Activated CD4-positive, alpha-beta T cell treated with anti-CD3 and anti-CD28 coated beads, Interleukin-2, amount 50 U/mL, for 16 hours (primary cell): ENCODE measurements around the gene THRAP3.

Experiments used
- DNase-seq: peaks from one replicate; pipeline ENCODE4 v3.0.0-alpha.2; 2020

Gene THRAP3

DNA sequence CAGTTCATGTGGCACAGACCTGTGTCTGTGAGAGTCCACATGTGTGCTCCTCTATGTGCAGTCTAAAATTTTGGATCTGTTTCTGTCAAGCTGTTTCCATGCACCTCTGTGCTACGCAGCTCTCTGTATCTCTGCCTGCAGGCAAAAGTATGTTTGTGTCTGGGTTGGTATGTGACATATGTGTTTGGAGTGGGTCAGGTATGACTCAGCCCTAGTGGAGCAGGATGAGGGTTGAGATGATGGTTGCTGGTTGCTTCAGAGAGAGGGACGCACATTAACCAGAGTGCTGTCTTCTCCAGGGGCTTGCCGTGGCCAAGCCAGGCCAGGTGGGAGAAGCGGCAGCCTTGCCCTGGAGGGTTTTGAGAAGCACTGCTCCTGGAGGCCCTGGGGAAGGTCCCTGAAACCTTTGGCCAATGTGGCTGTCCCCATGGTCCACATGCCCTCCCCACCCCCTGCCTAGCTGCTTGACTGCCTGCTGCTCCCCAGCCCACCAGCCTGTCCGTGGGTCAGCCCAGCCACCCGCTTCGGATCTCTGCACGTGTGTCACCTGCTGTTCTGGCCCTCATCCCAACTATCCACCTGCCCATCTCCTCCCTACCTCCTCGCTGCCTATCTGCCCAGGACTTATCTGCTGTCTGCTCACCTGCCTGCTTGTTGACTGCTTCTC is 103.3 kb downstream of the THRAP3 start:
- DNase-seq: no peak

DNA sequence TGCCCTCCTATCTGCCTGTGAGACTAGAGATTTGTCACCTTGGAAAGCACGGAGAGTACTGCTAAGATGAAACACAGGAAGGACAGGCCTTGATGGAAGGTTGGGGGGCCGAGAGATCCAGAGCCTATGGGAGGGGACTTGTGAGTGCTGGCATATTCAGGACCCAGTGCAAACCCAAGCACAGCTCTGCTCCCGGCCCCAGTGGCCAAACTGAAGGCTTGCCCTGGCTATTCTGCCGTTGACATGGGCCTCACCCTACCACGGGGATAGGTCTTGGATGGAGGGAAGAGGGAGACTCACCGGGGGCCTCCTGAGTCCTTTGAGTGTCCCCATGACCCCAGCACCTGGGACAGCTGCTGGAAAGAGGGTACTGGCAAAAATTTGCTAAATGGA is 103.8 kb downstream of the THRAP3 start:
- no peak for DNase-seq

DNA sequence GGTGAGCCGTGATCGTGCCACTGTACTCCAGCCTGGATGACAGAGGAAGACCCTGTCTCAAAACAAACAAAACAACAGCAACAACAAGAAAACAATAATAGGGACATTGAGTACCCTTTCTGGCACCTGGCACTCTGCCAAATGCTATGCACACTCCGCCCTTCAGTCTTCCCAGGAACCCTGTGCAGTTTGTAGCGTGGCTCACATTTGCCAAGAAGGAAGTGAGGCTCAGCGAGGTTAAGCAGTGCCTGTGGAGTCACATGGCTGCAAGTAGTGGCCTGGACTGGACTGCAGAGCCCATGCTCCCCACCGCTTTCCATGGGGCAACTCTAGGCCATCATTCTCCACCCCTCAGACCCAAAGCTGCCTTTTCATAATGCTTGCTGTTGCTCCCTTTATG is 104.5 kb downstream of the THRAP3 start:
- DNase-seq: no peak

DNA sequence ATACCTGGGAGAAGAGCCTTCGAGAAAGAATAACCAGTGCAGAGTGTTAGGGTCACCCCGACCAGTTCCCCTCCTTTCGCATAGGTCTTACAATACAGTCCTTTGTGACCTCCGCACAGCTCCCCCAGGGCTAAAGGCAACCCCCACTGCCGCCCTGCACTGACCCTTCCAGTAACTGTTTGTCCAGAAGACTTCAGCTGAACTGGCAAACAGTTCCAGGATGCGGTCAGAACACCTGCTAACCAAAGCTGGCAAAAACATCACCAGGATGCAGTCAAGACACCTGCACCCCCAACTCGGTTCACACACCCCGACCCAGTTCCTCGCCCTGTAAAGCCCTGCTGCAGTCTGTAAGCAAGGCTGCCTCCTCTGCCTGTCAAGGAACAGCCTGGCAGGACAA is 105.6 kb downstream of the THRAP3 start:
- no peak for DNase-seq

DNA sequence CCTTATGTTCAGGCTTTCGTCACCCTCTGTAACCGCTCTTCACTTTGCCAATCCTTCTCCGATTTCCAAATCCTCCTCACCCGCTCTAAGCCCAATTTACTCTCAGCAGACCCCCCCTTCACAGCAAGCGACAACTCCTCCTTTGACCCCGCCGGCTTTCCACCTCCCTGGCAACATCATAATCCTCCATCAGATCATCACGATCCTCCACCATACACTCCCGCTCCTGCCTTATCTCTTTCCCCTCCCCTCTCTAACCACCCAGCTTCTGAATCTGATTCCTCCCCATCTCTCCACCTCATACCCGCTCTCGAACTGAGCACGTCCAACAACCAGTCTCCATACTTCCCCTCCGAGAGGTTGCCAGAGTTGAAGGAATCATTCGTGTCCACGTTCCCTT is 106.7 kb downstream of the THRAP3 start:
- DNase-seq: no peak

DNA sequence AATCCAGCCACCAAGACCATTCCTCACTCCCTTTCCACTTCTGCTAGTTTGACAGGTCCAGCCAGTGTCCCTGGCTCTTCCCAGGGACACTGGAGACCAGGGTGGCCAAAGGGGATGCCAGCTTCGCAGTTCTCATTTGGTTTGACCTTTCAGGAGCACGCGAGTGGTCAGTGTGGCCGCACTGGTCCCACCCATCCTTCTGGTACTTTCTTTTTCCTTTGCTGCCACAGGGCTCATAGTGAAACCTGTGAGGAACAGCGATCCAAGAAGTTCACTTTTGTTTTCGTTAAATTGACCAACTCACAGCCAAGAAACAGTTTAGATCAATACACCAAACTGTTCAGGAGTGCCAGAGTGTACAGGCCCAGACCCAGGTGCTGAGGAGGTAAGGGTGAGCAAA is 113.6 kb downstream of the THRAP3 start:
- no peak for DNase-seq

DNA sequence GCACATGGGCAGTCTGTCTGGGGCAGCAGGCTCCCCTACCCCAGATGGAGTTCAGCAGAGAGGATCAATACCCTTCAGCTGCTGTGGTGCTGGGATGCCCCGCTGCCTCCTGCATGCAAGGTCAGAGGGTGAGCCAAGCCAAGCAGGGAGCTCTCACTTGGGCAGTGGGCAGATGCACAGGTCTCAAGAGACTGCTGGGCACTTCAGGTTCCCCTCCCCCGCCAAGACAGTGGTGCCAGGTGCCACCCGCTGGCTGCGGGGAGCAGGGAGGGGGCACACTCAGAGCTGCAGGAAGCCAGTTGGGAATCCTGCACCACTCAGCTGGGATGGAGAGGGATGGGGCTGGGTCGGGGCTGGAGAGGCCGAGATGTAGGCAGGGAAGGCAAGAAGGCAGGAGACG is 115.0 kb downstream of the THRAP3 start:
- DNase-seq: no peak

DNA sequence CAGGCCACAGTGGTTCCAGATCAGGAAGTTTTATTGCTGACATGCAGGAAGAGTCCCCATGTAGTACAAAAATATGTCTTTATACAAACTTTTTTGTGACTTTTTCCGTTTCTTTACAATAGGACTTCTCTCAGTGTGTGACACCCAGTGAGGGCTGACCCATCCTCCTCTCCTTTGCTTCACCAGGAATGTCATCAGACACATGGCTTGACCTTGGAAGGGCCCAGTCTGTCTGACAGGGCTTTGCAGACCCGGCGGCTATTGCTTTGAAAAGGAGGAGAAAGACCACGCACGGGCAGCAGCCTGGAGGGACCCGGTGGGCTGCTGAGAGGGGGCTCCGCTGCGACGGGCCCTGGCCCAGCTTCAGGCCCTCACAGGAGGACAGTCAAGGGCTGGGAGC is 115.4 kb downstream of the THRAP3 start:
- DNase-seq: no peak

DNA sequence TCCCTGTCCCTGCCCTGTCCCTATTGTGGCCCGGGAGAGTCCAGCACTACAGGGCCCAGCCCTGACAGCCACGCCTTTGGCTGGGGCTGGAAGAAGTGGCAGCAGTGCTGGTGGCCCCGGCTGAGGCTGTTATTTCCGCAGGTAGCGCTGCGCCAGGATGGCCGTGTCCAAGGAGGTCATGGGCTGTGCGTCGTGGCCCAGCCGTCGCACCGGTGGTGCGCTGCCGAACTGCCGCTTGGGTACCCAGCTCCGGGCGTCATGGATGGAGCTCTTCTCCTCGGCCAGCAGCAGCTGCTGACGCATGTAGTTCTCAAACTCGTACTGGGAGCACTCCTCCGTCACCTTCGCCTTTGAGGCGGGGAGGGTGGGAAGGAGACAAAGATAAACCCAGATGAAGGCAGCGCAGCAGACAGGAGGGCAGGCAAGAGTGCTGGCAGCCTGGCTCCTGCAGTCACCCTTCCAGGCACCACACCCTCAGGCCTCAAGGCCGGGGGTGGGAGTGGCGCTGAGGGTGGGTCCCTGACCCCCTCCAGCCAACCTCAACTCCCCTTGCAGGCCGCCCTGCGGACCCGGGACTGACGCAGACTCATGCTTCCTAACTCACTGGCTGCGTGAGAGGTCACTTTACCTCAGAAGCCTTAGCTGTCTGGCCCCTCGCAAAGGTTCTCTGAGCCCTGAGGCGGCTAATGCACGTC is 117.5 kb downstream of the THRAP3 start:
- no peak for DNase-seq

DNA sequence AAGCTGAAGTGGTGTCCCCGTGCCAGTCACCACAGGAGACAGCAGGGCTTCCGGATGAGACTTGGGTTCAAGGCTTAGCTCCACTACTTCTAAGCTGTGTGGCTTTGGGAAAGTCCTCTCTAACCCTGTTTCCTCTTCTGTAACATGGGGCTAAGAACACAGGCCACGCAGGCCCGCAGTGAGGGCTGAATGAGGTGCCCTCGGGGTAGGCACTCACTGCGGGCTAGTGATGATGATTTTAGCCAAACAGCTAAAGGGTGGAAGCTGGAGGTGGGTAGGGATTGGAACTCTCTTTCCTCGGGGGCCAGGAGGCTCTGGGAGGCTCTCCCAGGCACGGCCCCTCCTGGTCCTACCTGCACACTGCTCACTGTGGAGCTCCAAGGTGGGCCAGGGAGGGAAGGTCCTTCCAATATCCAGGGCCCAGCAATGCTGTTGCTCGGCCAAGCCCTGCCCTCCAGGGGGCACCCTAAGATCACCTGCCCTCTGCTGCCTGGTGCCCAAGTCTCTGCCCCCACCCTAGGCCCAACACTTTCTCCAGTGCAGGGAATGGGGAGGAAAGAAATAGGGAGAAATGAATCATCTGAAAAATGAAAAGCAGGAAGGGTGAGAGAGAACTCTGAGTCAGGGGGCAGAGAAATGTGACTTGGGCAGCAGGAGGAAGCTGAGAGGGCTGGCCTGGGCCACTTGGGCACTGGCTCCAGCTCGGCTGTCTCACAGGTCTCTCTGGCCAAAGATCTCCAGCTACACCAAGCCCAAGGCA is 118.4 kb downstream of the THRAP3 start:
- peak; percentile 45 for DNase-seq

DNA sequence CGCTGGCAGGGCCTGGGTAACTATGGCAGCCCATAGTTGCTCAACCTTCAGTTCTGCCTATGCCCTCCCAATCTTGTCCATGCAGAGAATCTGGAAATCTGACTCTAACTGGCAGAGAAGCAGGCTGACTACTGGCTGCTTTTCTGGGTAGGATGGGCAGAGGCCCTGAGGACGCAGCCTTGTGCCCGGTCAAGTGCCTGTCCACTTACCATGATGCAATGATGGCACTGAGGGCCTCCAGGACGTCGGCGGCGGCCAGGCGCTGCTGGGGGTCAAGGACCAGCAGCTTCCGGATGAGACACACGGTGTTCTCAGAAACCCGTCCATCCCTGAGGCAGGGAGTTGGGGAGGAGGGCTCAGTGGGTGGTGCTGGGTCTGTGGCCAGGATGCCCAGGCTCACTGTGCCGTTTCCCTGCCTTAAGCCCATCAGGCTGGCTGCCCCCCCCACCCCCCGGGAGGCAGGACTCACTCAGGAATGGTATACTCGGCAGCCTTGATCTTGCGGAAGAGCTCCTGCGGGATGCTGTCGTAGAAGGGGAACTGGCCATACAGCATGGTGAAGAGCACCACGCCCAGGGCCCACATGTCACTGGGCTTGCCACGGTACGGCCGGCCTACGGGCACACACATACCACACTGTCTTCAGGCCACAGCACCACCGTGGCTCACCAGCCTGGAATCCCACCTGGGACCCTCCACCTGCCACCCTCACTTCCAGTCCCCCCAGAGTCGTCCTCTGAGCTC is 119.6 kb downstream of the THRAP3 start:
- no peak for DNase-seq

DNA sequence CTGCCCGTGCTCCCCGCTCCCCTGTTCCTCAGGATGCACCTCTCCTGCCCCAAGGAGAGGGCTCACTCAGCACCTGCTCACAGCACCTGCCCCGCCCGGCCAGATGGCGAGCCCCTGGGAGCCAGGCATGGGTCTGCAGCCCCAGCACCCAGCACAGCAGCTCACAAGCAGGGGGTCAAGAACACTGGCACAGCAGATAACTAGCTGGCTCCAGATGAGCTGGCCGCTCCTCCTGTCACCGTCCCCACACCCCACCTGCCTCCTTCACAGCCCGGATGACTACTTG is 120.1 kb downstream of the THRAP3 start:
- DNase-seq: no peak

DNA sequence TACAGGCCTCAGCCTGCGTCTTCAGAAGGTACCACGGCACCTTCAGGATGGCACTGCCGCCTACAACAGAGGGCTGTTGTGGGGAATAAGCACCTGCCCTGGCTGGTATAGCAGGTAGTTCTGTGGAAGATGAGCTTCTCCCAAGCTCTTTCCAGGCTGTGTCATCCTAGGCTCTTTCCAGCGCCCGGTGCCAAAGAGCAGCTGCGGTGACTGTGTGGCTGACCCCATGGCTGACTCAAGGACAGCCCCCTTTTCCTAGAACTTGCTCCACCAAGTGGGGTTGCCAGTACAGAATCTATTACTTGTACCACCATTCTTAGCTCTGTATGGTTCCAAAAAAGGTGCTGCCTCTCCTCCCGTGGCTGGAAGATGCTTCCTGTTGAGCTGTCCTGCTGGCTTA is 121.1 kb downstream of the THRAP3 start:
- DNase-seq: no peak

DNA sequence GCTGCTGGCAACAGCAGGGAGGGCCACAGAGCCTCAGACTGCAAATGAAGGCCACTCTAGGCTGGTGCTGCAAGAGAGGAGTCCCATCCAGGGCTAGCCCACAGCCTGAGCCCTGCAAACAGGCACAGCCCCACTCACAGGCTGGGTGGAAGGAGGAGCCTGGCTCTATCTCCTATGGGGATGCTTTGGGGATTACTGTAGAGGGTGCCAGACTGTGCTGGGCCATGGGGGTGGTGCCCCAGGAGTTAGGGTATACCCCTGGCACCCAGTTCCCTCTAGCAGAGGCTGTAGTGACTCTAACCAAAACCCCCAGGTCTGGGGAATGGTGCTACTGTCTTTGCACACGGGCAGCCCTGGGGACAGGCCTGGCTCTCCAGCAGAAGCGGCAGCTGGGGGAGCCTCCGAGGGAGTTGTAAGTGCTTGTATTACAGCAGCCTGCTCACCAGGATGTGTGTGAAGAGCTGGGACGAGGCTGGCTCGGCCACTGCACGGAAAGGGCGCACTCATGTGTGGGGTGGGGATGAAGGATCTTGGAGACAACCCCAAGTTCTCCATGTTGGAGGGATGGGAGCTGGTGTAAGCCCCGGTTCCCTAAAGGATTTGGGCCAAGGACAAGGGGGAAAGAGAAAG is 122.6 kb downstream of the THRAP3 start:
- DNase-seq: no peak

DNA sequence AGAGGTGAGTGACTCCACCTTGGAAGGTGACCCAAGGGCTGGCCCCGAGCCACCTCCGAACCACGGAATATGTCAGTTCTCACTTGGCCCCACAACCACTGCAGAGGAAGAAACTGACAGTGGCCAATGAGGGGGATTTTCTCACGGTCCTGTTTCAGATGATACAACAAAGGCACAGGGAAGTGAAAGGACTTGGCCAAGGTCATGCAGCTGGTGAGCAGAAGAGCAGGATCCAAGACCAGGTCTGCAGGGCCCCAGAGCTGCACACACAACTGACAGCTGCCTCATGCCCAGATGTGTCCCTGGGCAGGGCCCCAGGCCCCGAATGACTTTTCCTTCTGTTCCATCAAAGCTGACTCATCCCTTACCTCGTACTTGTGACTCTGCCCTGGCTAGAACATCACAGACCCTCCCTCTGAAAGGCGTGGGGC is 125.0 kb downstream of the THRAP3 start:
- DNase-seq: peak; percentile 30

DNA sequence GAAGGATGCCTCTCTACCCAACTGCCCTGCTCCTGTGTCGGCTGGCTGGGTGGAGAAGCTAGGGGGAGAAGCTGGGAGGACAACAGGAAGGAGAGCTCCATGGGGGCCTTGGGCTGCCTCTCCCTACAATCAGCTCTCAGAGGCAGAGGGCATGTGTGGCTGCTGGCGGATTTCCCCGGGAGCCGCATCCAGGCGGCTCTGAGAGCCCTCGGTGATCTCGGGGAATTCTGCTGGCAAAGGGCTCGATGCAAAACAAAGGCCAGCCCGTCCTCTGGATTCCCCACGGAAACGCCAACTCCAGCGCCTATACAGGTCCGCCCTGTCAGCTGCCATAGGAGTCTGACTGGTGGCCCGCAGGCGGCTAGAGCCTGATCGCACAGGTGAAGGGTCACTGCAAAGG is 125.6 kb downstream of the THRAP3 start:
- no peak for DNase-seq

DNA sequence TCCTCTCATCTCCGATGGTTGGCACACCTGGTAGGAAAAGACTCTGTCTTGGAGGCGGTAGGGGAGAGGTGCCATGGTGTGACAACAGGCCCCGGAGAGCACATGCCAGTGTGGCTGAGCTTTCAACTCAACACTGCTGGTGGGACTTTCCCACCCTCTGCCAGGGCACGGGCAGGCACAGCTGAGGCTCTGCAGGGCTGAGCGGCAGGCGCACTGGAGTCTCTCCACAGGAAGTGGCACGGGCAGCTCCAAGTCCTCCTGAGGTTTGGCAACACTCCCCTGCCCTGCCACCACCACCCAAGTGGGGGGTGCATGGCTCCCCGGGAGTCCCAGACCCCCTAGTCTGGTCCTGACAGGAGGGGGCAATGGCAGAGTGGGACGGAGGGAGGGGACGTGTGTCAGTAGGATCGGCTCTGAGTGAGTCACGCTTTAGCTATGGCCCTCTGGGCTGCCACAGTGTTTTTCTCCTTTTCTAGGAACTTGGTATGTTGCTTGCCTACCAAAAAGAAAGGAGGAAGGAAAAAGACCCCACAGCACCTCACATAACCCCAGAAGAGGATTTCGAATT is 126.5 kb downstream of the THRAP3 start:
- DNase-seq: peak; percentile 62

DNA sequence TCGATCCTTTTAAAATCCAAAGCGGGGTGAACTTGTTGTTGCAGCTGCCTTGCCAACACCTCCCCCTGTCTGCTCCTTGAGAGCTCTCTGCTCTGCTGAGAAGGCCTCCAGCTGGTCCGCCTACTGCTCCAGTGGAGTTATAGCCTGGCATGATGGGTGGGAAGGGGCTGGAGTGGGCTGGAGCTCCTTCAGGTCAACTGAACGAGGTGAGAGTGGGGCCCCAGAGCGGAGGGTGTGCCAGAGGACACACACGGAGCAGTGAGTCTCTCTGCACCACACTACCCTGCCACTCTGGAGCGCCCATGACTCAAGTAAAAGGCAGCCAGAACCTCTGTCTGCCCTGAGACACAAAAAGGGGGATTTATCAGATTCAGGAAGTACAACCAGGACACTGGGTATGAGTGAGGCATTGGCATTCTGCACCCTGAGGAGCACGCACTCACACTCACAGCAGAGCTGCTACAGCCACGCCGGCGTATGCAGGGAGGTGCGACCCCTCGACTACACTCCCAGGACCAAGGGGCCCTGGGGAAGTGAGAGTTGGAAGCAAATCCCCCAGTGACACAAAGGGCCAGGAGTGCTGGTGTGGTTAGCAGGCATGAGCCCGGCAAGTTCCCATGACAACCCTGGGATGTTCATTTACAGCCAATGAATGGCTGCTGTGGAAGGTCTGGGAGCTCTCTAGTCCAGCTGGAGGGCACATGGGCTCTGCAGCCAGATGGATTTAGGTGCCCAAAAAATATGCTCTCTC is 127.2 kb downstream of the THRAP3 start:
- DNase-seq: no peak

DNA sequence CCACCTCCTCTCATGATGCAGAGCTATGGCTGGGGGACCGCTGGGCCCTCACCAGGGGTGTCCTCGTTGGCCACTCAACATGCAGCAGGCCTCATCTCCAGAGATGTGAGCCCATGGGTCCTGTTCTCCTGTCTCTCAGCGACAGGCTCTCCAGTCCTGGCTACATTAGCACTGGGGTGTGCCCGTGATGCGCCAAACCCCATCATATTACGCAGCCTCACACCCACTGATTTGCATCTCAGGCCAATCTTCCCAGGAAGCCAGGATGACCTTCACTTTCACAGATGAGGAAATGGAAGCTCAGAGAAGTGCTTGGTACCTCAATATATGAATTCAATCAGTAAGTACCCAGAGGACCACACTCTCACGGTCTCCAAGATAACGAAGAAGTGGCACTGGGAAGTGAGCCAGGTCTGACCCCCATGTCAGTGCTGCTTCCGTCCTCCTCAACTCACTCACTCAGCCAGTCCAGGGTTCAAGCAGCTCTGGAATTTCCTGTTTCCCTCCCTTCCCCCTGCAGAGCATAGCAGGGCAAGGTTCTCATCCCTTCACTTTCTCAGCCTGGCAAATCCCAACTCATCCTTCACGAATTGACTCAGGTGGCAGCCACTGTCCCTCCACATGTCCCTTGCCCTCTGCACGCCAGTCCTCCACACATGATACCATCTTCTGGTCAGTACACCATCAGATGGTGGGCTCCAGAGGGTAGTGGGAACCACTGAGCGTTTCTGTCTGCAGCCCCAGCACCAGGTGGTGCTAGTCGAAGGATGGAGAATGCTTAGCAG is 128.1 kb downstream of the THRAP3 start:
- no peak for DNase-seq

DNA sequence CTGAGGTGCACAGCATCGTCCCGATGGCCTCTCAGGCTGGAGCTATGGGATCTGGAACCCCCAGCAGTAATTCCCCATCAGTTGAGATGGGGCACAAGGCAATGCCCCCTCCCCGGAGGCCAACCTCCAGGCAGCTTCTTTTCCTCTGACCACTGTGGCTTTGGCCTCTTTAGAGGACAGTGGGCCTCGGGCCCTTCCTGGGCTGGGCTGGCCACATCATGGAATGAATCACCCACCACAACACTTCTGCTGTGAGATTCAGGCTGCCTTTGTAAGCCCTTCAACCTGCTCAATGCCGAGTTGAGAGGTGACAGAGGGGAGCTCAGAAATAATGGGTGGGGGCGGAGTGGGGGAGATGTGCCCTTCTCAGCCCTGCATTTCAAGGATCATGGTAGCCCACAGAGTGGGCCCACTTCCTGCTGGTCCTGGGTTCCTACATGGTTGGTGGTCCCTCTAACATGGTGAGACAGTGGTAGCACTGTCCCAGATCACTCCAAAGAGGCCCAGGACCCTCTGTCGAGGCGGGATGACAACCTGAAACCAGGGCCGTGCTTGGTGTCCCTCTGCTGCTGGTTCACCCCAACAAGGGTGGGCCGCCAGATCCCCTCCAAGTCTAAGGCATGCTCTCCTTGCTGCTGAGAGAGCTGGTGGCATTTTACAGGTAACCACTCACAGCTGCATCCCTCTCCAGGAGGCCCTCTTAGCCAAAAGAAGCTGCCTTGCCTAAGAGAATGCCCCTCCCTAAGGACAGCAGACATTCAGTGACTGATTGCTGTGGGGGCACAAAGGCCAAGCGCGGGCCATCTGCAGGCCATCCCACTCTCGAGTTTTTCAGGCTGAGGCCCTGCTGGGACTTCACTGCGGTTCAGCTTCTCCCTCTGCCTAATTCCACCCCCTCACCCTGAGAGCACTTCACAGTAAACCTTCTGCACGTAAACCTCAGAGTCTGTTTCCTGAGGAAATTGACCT is 129.0 kb downstream of the THRAP3 start:
- DNase-seq: no peak
